Large intestine (tissue), 3 donors: ENCODE data around the gene KCNQ1. TPM values are rescaled to one million over a fixed set of nuclear protein-coding genes. Genes with fewer than 3 reads are reported as not detected.

ENCODE experiments used
- DNase-seq, 2 donors: peaks; one replicate each; pipeline versions ENCODE4 v3.0.0 to v3.0.0-alpha.2; 2013
- H3K27ac ChIP-seq: one replicate; pipeline ENCODE4 v1.5.1; 2013; ENCODE audit warnings: low read length
- H3K27me3 ChIP-seq: 2 replicates; pipeline ENCODE4 v1.6.1; 2013; ENCODE audit warnings: low read length; ENCODE audit not compliant: control insufficient read depth, insufficient read depth
- H3K36me3 ChIP-seq: 2 replicates; pipeline ENCODE4 v1.6.1; 2013; ENCODE audit warnings: low read length; ENCODE audit not compliant: control insufficient read depth, insufficient read depth
- H3K4me1 ChIP-seq: one replicate; pipeline ENCODE4 v1.6.1; 2013; ENCODE audit warnings: low read length; ENCODE audit not compliant: control insufficient read depth, insufficient read depth
- H3K4me3 ChIP-seq: one replicate; pipeline ENCODE4 v1.5.1; 2013; ENCODE audit warnings: low read length
- H3K9me3 ChIP-seq: one replicate; pipeline ENCODE4 v1.6.1; 2013; ENCODE audit warnings: mild to moderate bottlenecking, low read depth, low read length, moderate library complexity; ENCODE audit not compliant: control insufficient read depth
- WGBS: methylation state at CpG from one replicate; pipeline ENCODE4 v1.1.5; 2013; ENCODE audit warnings: low lambda C conversion rate; ENCODE audit not compliant: insufficient coverage; 5-methylcytosine and 5-hydroxymethylcytosine counted together
- polyA plus RNA-seq: library from polyadenylated mRNA; unstranded; fragments of 120-200 nt; gene quantifications from one replicate; pipeline ENCODE4 v1.2.1, GENCODE V29; 2013

Gene KCNQ1
- polyA plus RNA-seq, 1 donor = 19.5 TPM

DNA sequence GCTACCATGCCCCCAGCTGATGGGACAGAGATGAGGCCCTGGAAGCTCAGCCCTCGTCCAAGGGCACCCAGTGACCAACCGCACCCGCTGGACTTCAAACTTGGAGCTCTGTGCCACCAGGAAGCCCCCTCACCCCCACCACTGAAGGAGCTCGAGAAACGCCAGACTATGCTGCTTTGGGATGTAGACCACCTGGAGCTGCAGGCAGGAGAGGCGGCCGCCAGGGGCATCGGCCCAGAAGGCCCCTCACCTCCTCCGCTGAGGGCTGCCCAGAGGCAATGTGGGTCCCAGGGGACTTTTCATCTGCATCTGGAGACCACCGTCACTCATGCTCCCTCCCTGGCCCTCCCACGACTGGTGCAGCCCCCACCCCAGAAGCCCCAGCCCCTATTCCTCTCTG is 412.5 kb downstream of the KCNQ1 start:
- Histone ChIP-seq H3K27me3 (no peaks in the 10 kb centered on the region), H3K4me3 (no peak overlapping the region), H3K27ac (no peak overlapping the region), H3K9me3 (no peaks in the 10 kb centered on the region), H3K4me1 (peaks cover 28% of the 10 kb centered on the region), H3K36me3 (no peaks in the 10 kb centered on the region)
- DNase-seq = no peak
- no CpG with 5 or more reads among the region's 11 CpGs for WGBS

DNA sequence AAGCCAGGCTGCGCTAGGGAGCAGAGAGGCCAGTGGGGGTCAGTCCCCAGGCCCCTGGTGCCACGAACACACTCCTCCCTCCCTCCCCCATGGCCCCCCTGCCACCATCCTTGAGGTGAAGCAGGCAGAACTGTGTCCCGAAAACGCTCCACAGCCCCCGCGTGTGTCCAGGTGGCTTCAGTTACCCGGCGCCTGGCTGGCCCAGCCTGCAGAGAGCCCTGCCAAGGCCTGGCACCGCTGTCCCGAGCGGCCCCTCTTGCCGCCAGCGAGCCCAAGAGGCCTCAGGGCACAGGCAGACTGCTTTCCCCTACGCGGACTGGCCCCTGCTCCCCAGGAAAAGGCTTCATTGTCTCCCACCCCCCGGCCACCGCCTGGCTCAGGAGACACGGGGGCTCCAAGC is 413.1 kb downstream of the KCNQ1 start:
- H3K36me3 ChIP-seq = no peaks in the 10 kb centered on the region
- DNase-seq = no peak
- peaks cover 29% of the 10 kb centered on the region for H3K4me1 ChIP-seq
- no CpG with 5 or more reads among the region's 18 CpGs for whole genome bisulfite sequencing
- peaks cover under 1% of the 10 kb centered on the region for H3K27me3 ChIP-seq
- H3K27ac ChIP-seq = no peak overlapping the region
- no peak overlapping the region for H3K4me3 ChIP-seq
- peaks cover under 1% of the 10 kb centered on the region for H3K9me3 ChIP-seq

DNA sequence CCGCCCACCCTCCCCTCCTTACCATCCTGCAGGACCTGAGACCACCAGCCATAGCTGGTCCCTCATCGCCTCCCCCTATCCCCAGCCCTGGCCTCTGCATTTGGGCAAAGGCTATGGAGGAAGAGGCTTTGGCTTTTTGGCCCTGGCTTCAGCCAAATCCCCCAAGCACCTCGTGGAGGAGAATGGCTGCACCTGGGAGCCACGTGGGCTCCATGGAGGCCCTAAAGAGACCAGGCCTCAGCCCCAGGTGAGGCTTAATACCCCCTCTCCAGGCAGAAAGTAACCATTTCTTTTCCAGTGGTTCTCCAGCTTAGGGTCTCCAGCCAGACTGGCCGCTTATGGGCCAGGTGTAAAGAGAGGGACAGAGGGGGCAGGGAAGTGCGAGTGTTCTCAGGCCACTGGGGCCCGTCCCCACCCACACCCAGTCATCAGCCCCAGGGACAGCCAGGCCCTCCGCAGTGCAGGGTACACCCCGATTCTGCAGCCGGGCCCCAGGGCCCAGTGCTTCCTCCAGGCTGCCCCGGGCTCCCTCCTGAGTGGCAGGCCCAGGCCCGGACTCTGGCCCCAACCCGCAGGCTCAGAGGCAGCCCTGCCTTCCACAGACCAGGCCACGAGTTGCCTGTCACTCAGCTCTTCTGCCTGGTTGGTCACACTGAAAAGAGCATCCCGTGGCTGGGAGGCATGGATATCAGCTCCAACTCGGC is 414.3 kb downstream of the KCNQ1 start:
- Histone ChIP-seq H3K4me3 (no peak overlapping the region), H3K9me3 (peaks cover 2% of the 10 kb centered on the region), H3K27me3 (peaks cover 6% of the 10 kb centered on the region), H3K4me1 (peaks cover 39% of the 10 kb centered on the region), H3K27ac (peak overlapping the region; percentile 90), H3K36me3 (no peaks in the 10 kb centered on the region)
- no CpG with 5 or more reads among the region's 16 CpGs for WGBS
- DNase-seq = peak; percentile 86 to 94

DNA sequence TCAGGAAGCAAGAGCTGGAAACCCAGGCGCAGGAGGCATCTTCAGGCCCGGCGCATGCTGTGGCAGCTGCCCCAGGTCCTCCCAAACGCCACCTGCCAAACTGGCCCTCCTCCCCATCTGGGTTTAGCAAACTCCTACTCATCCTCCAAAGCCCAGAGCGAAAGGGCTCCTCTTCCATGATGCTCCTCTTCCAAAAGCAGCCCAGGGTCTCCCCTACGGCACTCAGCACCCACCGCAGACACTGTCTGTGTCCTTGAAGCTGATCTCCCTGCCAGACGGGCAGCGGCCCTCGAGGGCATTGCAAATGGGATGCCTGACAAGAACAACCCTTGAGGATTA is 414.9 kb downstream of the KCNQ1 start:
- no peaks in the 10 kb centered on the region for H3K36me3 ChIP-seq
- H3K4me3 ChIP-seq = no peak overlapping the region
- H3K27ac ChIP-seq = peak overlapping the region; percentile 90
- H3K9me3 ChIP-seq = peaks cover 2% of the 10 kb centered on the region
- DNase-seq = no peak
- peaks cover 44% of the 10 kb centered on the region for H3K4me1 ChIP-seq
- no CpG with 5 or more reads among the region's 10 CpGs for WGBS
- H3K27me3 ChIP-seq = peaks cover 6% of the 10 kb centered on the region

DNA sequence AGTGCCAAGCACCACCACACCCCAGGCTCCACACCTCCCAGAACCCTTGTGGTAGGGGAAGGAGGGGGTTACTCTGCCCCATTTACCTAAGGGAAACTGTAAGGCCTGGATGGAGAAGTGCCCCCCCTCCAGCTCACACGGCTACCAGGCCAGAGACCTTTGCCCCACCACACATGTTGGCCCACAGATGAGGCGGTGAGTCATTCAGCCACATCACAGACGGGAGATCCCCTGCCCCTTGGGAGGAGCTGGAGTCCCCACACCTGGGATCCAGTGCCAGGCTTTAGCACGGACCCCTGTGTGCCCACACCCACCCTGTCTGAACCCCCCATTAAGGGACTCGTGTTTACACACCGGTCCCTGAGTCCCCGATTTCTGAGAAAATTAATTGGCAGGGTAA is 415.8 kb downstream of the KCNQ1 start:
- peak; percentile 89 to 95 for DNase-seq
- Histone ChIP-seq H3K4me3 (no peak overlapping the region), H3K27ac (peak overlapping the region; percentile 90), H3K9me3 (peaks cover 2% of the 10 kb centered on the region), H3K27me3 (peaks cover 6% of the 10 kb centered on the region), H3K36me3 (no peaks in the 10 kb centered on the region), H3K4me1 (peaks cover 44% of the 10 kb centered on the region)
- no CpG with 5 or more reads among the region's 7 CpGs for WGBS

DNA sequence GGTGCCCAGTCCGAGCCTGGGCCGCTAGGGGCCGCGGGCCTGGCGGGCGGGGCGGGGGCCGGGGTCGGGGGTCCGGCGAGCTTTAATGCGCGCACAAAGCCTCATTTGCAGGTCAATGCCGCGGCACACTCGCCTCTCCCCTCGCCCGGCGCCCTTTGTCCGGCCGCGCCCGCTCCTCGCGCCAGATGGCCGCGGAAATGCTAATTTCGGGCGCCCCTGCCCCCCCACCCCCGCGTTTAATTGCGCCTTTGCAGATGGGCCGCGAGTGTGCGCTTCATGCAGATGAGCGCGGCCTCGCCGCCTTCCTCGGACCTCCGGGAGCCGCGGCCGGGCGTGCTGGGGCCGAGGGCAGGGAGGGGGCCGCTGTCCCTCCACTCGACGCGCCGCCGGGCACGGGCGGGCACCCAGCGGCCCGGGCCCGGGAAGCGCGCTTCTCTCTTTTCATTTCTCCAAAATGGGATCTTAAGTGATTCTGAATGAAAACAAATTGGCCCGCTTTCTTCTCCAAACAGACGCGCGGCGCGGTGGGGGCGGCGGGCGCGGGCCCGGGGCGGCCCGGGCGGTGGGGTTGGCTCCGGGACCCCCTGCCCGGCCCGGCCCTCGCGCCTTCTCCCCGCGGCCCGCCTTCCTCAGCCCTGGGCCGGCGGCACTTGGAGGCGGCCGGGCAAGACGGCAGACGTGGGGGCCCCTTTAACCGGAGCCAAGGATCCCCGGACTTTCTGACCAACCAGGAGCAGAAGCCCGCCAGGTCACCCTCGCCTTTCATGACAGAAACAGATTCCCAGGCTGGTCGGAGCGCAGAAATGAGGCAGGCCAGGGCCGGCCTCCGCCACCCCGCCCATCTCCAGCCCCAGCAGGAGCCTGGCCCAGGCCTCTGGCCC is 417.8 kb downstream of the KCNQ1 start:
- Histone ChIP-seq H3K27ac (no peak overlapping the region), H3K27me3 (peaks cover 16% of the 10 kb centered on the region), H3K4me1 (peaks cover 44% of the 10 kb centered on the region), H3K4me3 (no peak overlapping the region), H3K9me3 (peaks cover 14% of the 10 kb centered on the region), H3K36me3 (no peaks in the 10 kb centered on the region)
- WGBS = no CpG with 5 or more reads among the region's 96 CpGs
- peak in 1 of 2 donors; percentile 42 for DNase-seq

DNA sequence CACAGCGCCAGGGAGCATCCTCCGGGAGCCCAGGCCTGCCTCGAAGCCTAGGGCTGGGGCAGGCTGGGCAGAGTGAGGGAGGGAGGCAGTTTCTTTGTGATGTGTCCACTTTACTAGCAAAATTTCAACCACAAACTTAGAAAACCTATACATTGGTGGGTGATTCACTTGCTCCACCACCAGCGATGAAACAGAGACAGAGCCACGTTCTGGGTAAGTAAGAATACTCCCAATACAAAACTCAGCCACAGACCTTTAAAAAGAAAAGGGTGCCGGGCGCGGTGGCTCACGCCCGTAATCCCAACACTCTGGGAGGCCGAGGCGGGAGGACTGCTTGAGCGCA is 418.4 kb downstream of the KCNQ1 start:
- peaks cover 44% of the 10 kb centered on the region for H3K4me1 ChIP-seq
- H3K4me3 ChIP-seq = no peak overlapping the region
- WGBS = no CpG with 5 or more reads among the region's 13 CpGs
- H3K9me3 ChIP-seq = peaks cover 15% of the 10 kb centered on the region
- H3K27ac ChIP-seq = no peak overlapping the region
- no peak for DNase-seq
- peaks cover 22% of the 10 kb centered on the region for H3K27me3 ChIP-seq
- no peaks in the 10 kb centered on the region for H3K36me3 ChIP-seq

DNA sequence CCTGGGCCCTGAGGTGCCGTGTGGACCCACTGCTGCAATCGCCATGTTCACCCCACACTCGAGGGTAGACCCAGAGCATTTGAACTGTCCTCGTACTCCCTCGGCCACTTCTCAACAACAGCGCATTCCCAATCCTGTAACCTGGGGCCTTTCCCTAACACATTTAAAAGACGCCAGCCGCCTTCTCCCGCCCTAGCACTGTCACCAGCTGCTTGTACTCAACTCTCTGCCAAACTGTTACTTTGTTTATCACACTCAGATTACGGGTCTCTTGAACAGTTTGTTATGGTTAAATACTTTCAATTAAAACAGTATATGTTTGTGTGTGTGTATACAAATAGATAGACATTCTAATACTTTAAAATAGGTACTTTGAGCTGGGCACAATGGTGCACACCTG is 420.1 kb downstream of the KCNQ1 start:
- WGBS = no CpG with 5 or more reads among the region's 10 CpGs
- H3K4me1 ChIP-seq = peaks cover 38% of the 10 kb centered on the region
- H3K27ac ChIP-seq = no peak overlapping the region
- H3K9me3 ChIP-seq = peaks cover 19% of the 10 kb centered on the region
- no peak for DNase-seq
- no peak overlapping the region for H3K4me3 ChIP-seq
- peaks cover 37% of the 10 kb centered on the region for H3K27me3 ChIP-seq
- no peaks in the 10 kb centered on the region for H3K36me3 ChIP-seq

DNA sequence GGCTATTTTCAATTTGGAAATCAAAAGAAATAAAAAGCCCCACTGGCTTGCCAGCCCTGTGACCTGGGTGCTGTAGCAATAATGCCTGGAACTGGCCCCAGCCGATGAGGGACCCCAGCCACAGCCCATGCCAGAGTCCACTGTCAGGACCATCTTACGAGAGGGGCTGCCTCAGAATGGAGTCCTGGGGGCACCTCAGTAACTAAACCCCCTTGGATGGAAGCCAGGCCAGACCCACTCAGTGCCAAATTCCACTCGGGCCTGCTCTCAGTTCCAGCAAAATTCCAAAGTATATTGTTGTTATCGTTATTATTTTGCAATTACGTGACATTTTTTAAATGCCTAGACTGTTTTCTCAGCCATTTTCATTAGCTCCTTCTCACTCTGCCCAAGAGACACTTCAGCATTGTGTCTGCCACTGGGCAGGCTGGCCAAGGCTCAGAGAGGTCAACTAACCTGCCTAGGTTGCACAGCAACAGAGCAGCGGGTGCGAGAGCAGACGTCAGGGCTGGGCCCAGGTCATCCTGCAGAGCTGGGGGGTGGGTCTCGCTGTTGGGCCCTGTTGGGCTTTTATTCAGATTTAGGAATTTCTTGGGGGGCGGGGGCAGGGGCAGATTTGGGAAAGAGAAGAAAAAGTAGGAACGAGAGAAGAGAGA is 421.2 kb downstream of the KCNQ1 start:
- Histone ChIP-seq H3K27ac (no peak overlapping the region), H3K4me1 (peaks cover 28% of the 10 kb centered on the region), H3K4me3 (no peak overlapping the region), H3K36me3 (no peaks in the 10 kb centered on the region), H3K9me3 (peaks cover 19% of the 10 kb centered on the region), H3K27me3 (peaks cover 49% of the 10 kb centered on the region)
- DNase-seq = no peak
- WGBS = 77% methylated on average over 5 of the region's 11 CpGs

DNA sequence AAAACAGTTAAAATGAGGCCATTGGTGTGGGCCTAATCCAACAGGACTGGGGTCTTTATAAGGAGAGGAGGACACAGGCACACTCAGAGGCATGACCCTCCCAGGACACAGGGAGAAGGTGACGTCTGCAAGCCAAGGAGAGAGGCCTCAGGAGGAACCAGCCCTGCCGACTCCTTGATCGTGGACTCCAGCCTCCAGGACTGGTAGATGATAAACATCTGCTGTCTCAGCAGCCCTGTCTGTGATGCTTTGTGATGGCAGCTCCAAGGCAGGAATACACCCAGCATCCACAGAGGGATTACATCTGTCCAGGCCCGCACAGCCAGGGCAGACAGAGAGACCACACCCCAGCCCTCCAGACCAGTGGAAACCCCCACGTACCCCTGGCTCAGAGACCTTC is 422.3 kb downstream of the KCNQ1 start:
- DNase-seq = no peak
- H3K4me3 ChIP-seq = no peak overlapping the region
- H3K36me3 ChIP-seq = no peaks in the 10 kb centered on the region
- peaks cover 19% of the 10 kb centered on the region for H3K4me1 ChIP-seq
- whole genome bisulfite sequencing = no CpG with 5 or more reads among the region's 5 CpGs
- H3K27me3 ChIP-seq = peaks cover 59% of the 10 kb centered on the region
- H3K27ac ChIP-seq = no peak overlapping the region
- peaks cover 19% of the 10 kb centered on the region for H3K9me3 ChIP-seq
